Endodermal cell (in vitro differentiated cells): ENCODE data around the gene LYL1. TPM values are rescaled to one million over a fixed set of nuclear protein-coding genes. Genes with fewer than 3 reads are reported as not detected.

Experiments used
- DNase-seq: peaks from one replicate; pipeline ENCODE4 v3.0.0-alpha.2; 2017
- H3K27ac ChIP-seq: 2 replicates; pipeline ENCODE4 v1.5.1; 2013; ENCODE audit warnings: mild to moderate bottlenecking, low read depth, low read length, moderate library complexity
- H3K27me3 ChIP-seq: 2 replicates; pipeline ENCODE4 v1.6.1; 2013; ENCODE audit warnings: mild to moderate bottlenecking, low read length, moderate library complexity; ENCODE audit not compliant: insufficient read depth, control insufficient read depth, poor library complexity, severe bottlenecking
- H3K36me3 ChIP-seq: 2 replicates; pipeline ENCODE4 v1.7.0; 2013; ENCODE audit warnings: mild to moderate bottlenecking, low read length, moderate library complexity; ENCODE audit not compliant: control insufficient read depth, insufficient read depth
- H3K4me1 ChIP-seq: one replicate; pipeline ENCODE4 v1.7.0; 2013; ENCODE audit warnings: low read length; ENCODE audit not compliant: control insufficient read depth, insufficient read depth
- H3K4me3 ChIP-seq: 2 replicates; pipeline ENCODE4 v1.5.1; 2013; ENCODE audit warnings: mild to moderate bottlenecking, low read length, moderate library complexity
- H3K9ac ChIP-seq: 2 replicates; pipeline ENCODE4 v1.6.1; 2013; ENCODE audit warnings: mild to moderate bottlenecking, low read length, moderate library complexity; ENCODE audit not compliant: poor library complexity, severe bottlenecking; ENCODE audit errors: extremely low read depth
- H3K9me3 ChIP-seq: 2 replicates; pipeline ENCODE4 v1.6.1; 2013; ENCODE audit warnings: mild to moderate bottlenecking, low read length, moderate library complexity; ENCODE audit not compliant: control insufficient read depth
- H3K27ac Mint-ChIP-seq: 2 replicates; pipeline ENCODE4 v1.8.0; 2020; ENCODE audit warnings: mixed read lengths
- H3K27me3 Mint-ChIP-seq: 2 replicates; pipeline ENCODE4 v1.8.0; 2021; ENCODE audit warnings: mild to moderate bottlenecking, mixed read lengths; ENCODE audit not compliant: insufficient read depth
- H3K36me3 Mint-ChIP-seq: 2 replicates; pipeline ENCODE4 v1.8.0; 2020; ENCODE audit warnings: low read depth, mixed read lengths
- H3K4me1 Mint-ChIP-seq: 2 replicates; pipeline ENCODE4 v1.8.0; 2020; ENCODE audit warnings: mixed read lengths
- H3K4me3 Mint-ChIP-seq: 2 replicates; pipeline ENCODE4 v1.8.0; 2020; ENCODE audit warnings: mild to moderate bottlenecking, moderate library complexity, mixed read lengths
- H3K9me3 Mint-ChIP-seq: 2 replicates; pipeline ENCODE4 v1.8.0; 2020; ENCODE audit warnings: mild to moderate bottlenecking, mixed read lengths
- CTCF ChIP-seq: fragments of 200-600 bp; sonication (generic); conservative IDR thresholded peaks from 2 replicates; pipeline ENCODE4 v1.5.0; 2021; ENCODE audit warnings: antibody characterized with exemption, mild to moderate bottlenecking
- WGBS, 2 experiments: methylation state at CpG; one replicate each; pipeline versions ENCODE4 v1.1.5 to v1.1.7; 2013; ENCODE audit warnings: missing lambda C conversion rate in 2 of 2, mixed read lengths in 1 of 2; ENCODE audit not compliant: insufficient coverage in 1 of 2, insufficient read length in 1 of 2; 5-methylcytosine and 5-hydroxymethylcytosine counted together
- total RNA-seq, 2 donors: library from RNA; stranded (reverse); fragmentation: NEBNext Ultra II Directional in 1 of 2; extraction: Animal tissue kit (Norgen Biotek cat#: 25700) in 1 of 2; gene quantifications; 2 replicates in 1 of 2; 3 replicates in 1 of 2; pipeline ENCODE4 v1.2.1, GENCODE V29; 2021

Gene LYL1
- total RNA-seq, 2 donors from 2014 or later, result 1.9 to 2.0 TPM

GRCh38 chr19:13098277-13099072 is 4.2 kb downstream of the LYL1 start:
- Mint-ChIP-seq H3K27me3 (peaks cover 81% of the 10 kb centered on the region), H3K36me3 (peaks cover 6% of the 10 kb centered on the region), H3K9me3 (no peaks in the 10 kb centered on the region), H3K27ac (no peak overlapping the region), H3K4me3 (no peak overlapping the region), H3K4me1 (peaks cover 17% of the 10 kb centered on the region)
- no peak overlapping the region for H3K27ac ChIP-seq
- DNase-seq, result peak; percentile 75
- no peak overlapping the region for H3K9ac ChIP-seq
- H3K36me3 ChIP-seq, result no peaks in the 10 kb centered on the region
- H3K4me1 ChIP-seq, result no peaks in the 10 kb centered on the region
- no peak for TF ChIP-seq CTCF
- H3K27me3 ChIP-seq, result peaks cover 84% of the 10 kb centered on the region
- 6 to 8% methylated on average over 24 to 48 of the region's 58 CpGs for WGBS, 2 experiments
- no peaks in the 10 kb centered on the region for H3K9me3 ChIP-seq
- H3K4me3 ChIP-seq, result no peak overlapping the region

- no peak for TF ChIP-seq CTCF
- no peak overlapping the region for H3K4me3 Mint-ChIP-seq
- Histone ChIP-seq H3K9ac (no peak overlapping the region), H3K4me3 (no peak overlapping the region), H3K4me1 (no peaks in the 10 kb centered on the region), H3K36me3 (no peaks in the 10 kb centered on the region), H3K9me3 (no peaks in the 10 kb centered on the region), H3K27me3 (peaks cover 84% of the 10 kb centered on the region), H3K27ac (no peak overlapping the region)
- peaks cover 6% of the 10 kb centered on the region for H3K36me3 Mint-ChIP-seq
- no peak for DNase-seq
- no peaks in the 10 kb centered on the region for H3K9me3 Mint-ChIP-seq
- H3K27ac Mint-ChIP-seq, result no peak overlapping the region
- H3K27me3 Mint-ChIP-seq, result peaks cover 85% of the 10 kb centered on the region
- WGBS, 2 experiments, result 2% methylated on average over 56 of the region's 69 CpGs; no CpG with 5 or more reads in 1 of the 2 experiments
- peaks cover 17% of the 10 kb centered on the region for H3K4me1 Mint-ChIP-seq
Observed at GRCh38 chr19:13097463-13098258, 5.0 kb downstream of the LYL1 start.

GRCh38 chr19:13097033-13097462 is 5.6 kb downstream of the LYL1 start:
- Histone ChIP-seq H3K4me3 (no peak overlapping the region), H3K27me3 (peaks cover 82% of the 10 kb centered on the region), H3K9ac (no peak overlapping the region), H3K4me1 (peaks cover 3% of the 10 kb centered on the region), H3K36me3 (no peaks in the 10 kb centered on the region), H3K27ac (no peak overlapping the region), H3K9me3 (no peaks in the 10 kb centered on the region)
- no peak for DNase-seq
- Mint-ChIP-seq H3K9me3 (no peaks in the 10 kb centered on the region), H3K27me3 (peaks cover 83% of the 10 kb centered on the region), H3K4me1 (peaks cover 14% of the 10 kb centered on the region), H3K36me3 (peaks cover 6% of the 10 kb centered on the region), H3K4me3 (no peak overlapping the region), H3K27ac (no peak overlapping the region)
- 7 to 20% methylated on average over 2 to 12 of the region's 20 CpGs for WGBS, 2 experiments
- no peak for TF ChIP-seq CTCF
